Mucosa of descending colon (tissue), 3 donors: ENCODE measurements around the gene NPY1R. TPM values are rescaled to one million over a fixed set of nuclear protein-coding genes. Genes with fewer than 3 reads are reported as not detected.

Source experiments
- ATAC-seq: fragments of 200-7000 bp; cut with Tn5 transposase; one replicate; pipeline ENCODE4 v1.9.1; 2020; ENCODE audit warnings: mild to moderate bottlenecking, moderate library complexity
- DNase-seq, 3 donors: peaks; one replicate each; pipeline ENCODE4 v3.0.0-alpha.2; 2020
- H3K36me3 ChIP-seq: fragments of 200-600 bp; one replicate; pipeline ENCODE4 v1.8.0; 2021; ENCODE audit warnings: low read depth, mild to moderate bottlenecking
- H3K4me1 ChIP-seq: fragments of 200-600 bp; one replicate; pipeline ENCODE4 v1.8.0; 2021; ENCODE audit warnings: low read depth, mild to moderate bottlenecking
- H3K4me3 ChIP-seq: fragments of 200-600 bp; one replicate; pipeline ENCODE4 v1.8.0; 2021; ENCODE audit warnings: mild to moderate bottlenecking
- H3K9me3 ChIP-seq: fragments of 200-600 bp; one replicate; pipeline ENCODE4 v1.8.0; 2021; ENCODE audit warnings: mild to moderate bottlenecking
- intact Hi-C, 2 donors: fragments of 100-400 bp; cut with DNase I in 1 of 2; cut with micrococcal nuclease in 1 of 2; formaldehyde crosslinking; loops; one replicate each; pipeline versions ENCODE4 v1.11.0 to v1.11.1; 2022; cut with DNase I, micrococcal nuclease
- total RNA-seq, 3 donors: library from RNA; stranded (reverse); fragmentation: NEBNext Ultra II Directional in 2 of 3; extraction: Animal tissue kit (Norgen Biotek cat#: 25700) in 2 of 3; gene quantifications; one replicate each; pipeline versions ENCODE4 v1.2.1 to v1.2.4, GENCODE V29; 2021 to 2023
- TF ChIP-seq, protein P1 (sequence below): fragments of 200-600 bp; IDR thresholded peaks from one replicate; pipeline ENCODE4 v1.8.0; 2022; ENCODE audit warnings: antibody characterized with exemption, mild to moderate bottlenecking
- donor health status: DM: no; HTN: no; CAD: no; lungs with moderate emphysema.
- donor health status: DM: no; HTN: no; CAD: no.
- donor health status: DM: no; HTN: yes; CAD: no.

NPY1R gene
- total RNA-seq, 3 donors from 2014 or later = 2.8 to 20.6 (median 5.5) TPM

- Histone ChIP-seq H3K4me3 (no peak overlapping the region), H3K9me3 (no peaks in the 10 kb centered on the region), H3K4me1 (no peaks in the 10 kb centered on the region), H3K36me3 (no peaks in the 10 kb centered on the region)
- intact Hi-C loops = no loop called here
- ATAC-seq = no peak
- DNase-seq = no peak
- TF ChIP-seq, protein P1, sequence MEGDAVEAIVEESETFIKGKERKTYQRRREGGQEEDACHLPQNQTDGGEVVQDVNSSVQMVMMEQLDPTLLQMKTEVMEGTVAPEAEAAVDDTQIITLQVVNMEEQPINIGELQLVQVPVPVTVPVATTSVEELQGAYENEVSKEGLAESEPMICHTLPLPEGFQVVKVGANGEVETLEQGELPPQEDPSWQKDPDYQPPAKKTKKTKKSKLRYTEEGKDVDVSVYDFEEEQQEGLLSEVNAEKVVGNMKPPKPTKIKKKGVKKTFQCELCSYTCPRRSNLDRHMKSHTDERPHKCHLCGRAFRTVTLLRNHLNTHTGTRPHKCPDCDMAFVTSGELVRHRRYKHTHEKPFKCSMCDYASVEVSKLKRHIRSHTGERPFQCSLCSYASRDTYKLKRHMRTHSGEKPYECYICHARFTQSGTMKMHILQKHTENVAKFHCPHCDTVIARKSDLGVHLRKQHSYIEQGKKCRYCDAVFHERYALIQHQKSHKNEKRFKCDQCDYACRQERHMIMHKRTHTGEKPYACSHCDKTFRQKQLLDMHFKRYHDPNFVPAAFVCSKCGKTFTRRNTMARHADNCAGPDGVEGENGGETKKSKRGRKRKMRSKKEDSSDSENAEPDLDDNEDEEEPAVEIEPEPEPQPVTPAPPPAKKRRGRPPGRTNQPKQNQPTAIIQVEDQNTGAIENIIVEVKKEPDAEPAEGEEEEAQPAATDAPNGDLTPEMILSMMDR = no peak
Measured at GRCh38 chr4:163303069-163303468, 29.3 kb downstream of the NPY1R start.

GRCh38 chr4:163300445-163300844 is 32.0 kb downstream of the NPY1R start:
- no peaks in the 10 kb centered on the region for H3K9me3 ChIP-seq
- no peaks in the 10 kb centered on the region for H3K36me3 ChIP-seq
- no peak overlapping the region for H3K4me3 ChIP-seq
- intact Hi-C loops = no loop called here
- ATAC-seq (no peak), DNase-seq (no peak)
- no peaks in the 10 kb centered on the region for H3K4me1 ChIP-seq
- TF ChIP-seq, protein P1 = no peak

DNA sequence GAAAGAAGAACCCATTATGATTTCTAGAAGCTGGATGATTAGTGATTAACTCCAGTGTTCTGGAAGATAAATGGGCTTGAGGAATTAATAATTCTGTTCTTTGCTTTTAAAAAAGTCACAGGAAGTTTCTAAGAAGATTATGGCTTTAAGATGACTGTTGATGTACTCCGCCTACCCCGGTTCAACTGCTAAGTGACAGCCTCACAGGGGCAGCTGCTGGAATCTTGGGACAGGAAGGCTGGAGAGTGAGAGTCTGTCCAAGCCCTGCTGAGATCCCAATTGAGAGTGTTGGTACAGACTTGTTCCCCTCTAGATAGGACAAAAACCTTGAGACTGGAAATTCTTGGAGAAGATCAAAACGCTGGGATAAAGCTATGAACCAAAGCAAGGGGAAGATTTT is 37.3 kb downstream of the NPY1R start:
- Histone ChIP-seq H3K9me3 (no peaks in the 10 kb centered on the region), H3K4me3 (no peak overlapping the region), H3K36me3 (no peaks in the 10 kb centered on the region), H3K4me1 (no peaks in the 10 kb centered on the region)
- TF ChIP-seq, protein P1 = no peak
- intact Hi-C loops = no loop called here
- DNase-seq = no peak
- ATAC-seq = no peak

GRCh38 chr4:163284304-163284703 is 48.1 kb downstream of the NPY1R start:
- Histone ChIP-seq H3K36me3 (no peaks in the 10 kb centered on the region), H3K9me3 (no peaks in the 10 kb centered on the region), H3K4me1 (no peaks in the 10 kb centered on the region), H3K4me3 (no peak overlapping the region)
- TF ChIP-seq, protein P1 = no peak
- DNase-seq (no peak), ATAC-seq (no peak)
- intact Hi-C loops = no loop called here

DNA sequence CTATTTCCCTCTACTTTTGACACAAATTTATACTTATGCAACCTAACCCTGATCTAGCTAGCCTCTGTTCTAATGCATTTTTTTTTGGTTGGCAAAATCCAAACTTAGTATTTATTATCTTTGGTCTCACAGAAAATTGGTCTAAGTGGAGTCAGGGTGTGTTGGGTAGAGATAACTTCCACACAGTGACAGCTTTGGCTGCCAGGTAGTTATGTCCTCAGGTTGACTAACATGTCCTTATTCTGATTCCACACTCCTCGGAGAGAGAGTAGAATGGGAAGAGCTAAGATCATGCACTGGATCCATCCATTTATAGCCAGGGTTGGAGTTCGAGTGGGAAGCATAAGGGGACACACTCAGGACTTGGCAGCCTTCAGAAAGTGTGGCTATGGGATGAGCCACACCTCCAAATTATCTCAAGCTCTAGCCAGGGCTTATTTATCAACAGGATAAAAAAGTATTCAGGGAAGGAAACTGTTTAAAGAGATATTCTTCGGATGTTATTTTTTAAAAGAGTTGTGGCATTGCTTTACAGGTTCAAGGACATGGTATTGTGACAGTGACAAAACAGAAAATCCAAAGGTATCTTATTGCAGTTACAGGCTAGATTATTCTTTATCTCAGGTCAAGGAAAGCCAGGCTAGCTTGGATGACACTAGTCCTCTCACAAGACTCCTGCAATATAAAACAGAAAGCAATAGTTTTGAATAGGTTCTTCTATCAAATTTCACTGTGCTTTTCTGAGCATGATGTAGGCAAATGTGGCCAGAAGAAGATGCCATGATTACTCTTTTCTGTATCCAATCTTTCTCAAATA is 51.5 kb downstream of the NPY1R start:
- intact Hi-C loops = no loop called here
- Histone ChIP-seq H3K4me3 (no peak overlapping the region), H3K36me3 (no peaks in the 10 kb centered on the region), H3K9me3 (no peaks in the 10 kb centered on the region), H3K4me1 (no peaks in the 10 kb centered on the region)
- TF ChIP-seq, protein P1 = no peak
- DNase-seq (no peak), ATAC-seq (no peak)
